Fibroblast of pulmonary artery (primary cell): ENCODE results near the gene MRPL24.

Experiments
- DNase-seq: peaks from one replicate; pipeline ENCODE4 v3.0.0-alpha.2; 2010; ENCODE audit warnings: low read depth
- H3K4me3 ChIP-seq: replicated peaks from 2 replicates; pipeline ENCODE4 v1.5.1; 2011; ENCODE audit warnings: low read depth, mild to moderate bottlenecking, control low read depth, low read length, moderate library complexity
- CTCF ChIP-seq: IDR thresholded peaks from 2 replicates; pipeline ENCODE4 v1.5.1; 2011; ENCODE audit warnings: mild to moderate bottlenecking, control low read depth, low read length, inconsistent platforms; ENCODE audit errors: missing control alignments

Gene MRPL24

DNA sequence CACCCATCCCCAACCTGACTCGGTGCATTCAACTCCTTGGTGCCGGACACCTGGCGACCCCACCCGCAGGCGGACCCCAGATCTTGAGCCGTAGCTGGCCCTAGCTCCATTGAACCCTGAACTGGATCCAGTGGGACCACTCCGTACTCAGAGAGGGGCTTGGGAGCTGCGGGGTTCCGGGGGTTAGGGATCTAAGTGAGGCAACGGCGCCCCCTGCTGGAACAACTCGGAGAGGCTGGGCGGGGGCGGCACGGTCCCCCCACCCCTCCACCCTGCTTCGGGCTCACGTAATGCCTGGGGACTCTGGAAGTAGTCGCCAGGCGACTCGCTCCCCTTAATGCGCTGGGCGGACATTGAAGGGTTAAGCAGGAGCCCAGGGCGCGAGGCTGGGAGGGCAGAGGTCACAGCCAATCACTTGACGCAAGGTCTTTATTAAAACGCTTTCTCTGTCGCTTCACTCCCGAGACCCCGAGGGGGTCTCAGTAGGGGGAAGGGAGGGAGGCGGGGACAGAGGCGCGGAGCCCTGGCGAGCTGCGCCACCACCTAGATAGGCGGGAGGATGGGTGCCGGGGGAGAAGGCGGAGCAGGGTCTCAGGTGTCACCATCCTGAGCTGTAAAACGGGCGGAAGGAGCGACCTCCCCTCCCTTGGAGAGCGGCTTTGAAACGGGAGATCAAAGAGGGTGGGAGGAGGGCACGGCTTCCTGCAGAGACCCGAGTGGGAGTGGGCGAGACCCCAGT, 34.8 kb downstream of the MRPL24 start:
- peak; percentile 57 for TF ChIP-seq CTCF
- peak overlapping the region; percentile 23 for H3K4me3 ChIP-seq
- no peak for DNase-seq

GRCh38 chr1:156705321-156705917, 35.5 kb downstream of the MRPL24 start, which contains the start of gene CRABP2:
Gene CRABP2, minus strand, starts transcription at chr1:156705583. Its CDS starts 137 bp downstream, at chr1:156705446.
- peak within 1 kb of the TSS; percentile 23 for H3K4me3 ChIP-seq
- no peak for DNase-seq
- TF ChIP-seq CTCF, result no peak

- peak; percentile 58 for DNase-seq
- TF ChIP-seq CTCF, result no peak
- H3K4me3 ChIP-seq, result peak overlapping the region; percentile 23
Measured at GRCh38 chr1:156704930-156705320, 36.0 kb downstream of the MRPL24 start.

- no peak overlapping the region for H3K4me3 ChIP-seq
- TF ChIP-seq CTCF, result no peak
- DNase-seq, result no peak
Measured at GRCh38 chr1:156704166-156704711, 36.6 kb downstream of the MRPL24 start.

- DNase-seq, result no peak
- no peak overlapping the region for H3K4me3 ChIP-seq
- TF ChIP-seq CTCF, result no peak
Measured at GRCh38 chr1:156703741-156704140, 37.1 kb downstream of the MRPL24 start.

DNA sequence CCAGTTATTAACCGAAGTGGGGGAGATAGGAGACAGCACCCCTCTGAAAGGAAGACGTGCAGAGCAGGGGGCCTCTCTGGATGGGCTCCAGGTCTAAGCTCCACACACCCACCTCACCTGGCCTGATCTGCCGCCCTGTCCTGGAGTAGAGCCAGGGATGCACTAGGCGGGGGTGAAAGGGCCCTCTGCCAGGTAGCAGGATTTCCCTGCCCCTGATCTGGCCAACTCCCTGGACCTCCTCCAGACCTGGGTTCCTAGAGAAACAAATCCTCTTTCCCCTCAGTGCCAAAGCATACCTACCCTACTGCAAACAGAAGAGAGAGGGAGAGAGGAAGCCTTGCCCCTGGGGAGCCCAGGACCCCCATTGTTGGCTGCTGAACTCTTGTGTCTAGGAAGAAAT, 37.6 kb downstream of the MRPL24 start:
- H3K4me3 ChIP-seq, result no peak overlapping the region
- no peak for TF ChIP-seq CTCF
- DNase-seq, result no peak
